Vagina (tissue), 2 donors: ENCODE measurements around the gene PRRT1B.

Experiments used
- POLR2A ChIP-seq, 2 donors: fragments of 450-650 bp; IDR thresholded peaks; one replicate each; pipeline ENCODE4 v1.6.1; 2017; ENCODE audit warnings: antibody characterized with exemption in 2 of 2, mild to moderate bottlenecking in 2 of 2, moderate library complexity in 2 of 2
- POLR2AphosphoS5 ChIP-seq, 2 donors: sonication (generic); formaldehyde crosslinking; IDR thresholded peaks; one replicate each; pipeline ENCODE4 v1.9.0; 2017; ENCODE audit warnings: antibody characterized with exemption in 2 of 2, mild to moderate bottlenecking in 2 of 2, low read depth in 1 of 2; ENCODE audit not compliant: insufficient read depth in 1 of 2
- TF ChIP-seq, protein P1 (sequence below), 3 experiments: fragments of 450-650 bp in 2 of 3; fragments of 200-600 bp in 1 of 3; sonication (generic) in 1 of 3; IDR thresholded peaks; one replicate each; pipeline ENCODE4 v1.5.1; 2017 to 2019; ENCODE audit warnings: antibody characterized with exemption in 3 of 3, mild to moderate bottlenecking in 2 of 3, moderate library complexity in 2 of 3

DNA sequence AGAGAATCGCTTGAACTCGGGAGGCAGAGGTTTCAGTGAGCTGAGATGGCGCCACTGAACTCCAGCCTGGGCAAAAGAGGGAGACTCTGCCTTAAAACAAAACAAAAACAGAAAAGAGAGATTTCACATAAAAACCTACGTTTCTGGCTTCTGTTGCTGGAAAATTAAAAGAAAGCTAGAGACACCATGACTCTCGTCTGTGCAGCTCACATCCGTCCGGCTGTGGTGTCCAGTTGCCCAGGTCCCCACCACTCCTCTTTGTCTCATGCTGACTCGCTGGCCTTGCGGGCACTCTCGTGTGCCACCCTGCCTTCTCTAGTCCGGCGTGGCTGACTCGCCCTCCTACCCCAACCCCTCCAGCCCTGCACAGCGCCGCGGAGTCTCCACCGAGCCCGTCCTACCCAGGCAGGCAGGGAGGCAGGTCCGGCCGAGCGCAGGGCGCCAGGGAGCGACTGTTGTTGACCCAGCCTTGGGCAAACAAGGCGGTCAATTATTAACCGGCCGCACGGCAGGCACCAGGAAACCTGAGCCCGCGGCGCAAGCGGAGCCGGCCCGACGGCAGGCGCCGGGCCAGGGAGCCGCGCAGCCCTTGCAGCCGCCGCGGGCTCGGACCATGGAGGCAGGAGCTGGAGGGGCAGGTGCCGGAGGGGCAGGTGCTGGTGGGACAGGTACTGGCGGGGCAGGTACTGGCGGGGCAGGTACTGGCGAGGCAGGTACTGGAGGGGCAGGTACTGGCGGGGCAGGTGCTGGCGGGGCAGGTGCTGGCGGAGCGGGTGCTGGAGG lies at the start of gene PRRT1B:
- TF ChIP-seq, protein P1, sequence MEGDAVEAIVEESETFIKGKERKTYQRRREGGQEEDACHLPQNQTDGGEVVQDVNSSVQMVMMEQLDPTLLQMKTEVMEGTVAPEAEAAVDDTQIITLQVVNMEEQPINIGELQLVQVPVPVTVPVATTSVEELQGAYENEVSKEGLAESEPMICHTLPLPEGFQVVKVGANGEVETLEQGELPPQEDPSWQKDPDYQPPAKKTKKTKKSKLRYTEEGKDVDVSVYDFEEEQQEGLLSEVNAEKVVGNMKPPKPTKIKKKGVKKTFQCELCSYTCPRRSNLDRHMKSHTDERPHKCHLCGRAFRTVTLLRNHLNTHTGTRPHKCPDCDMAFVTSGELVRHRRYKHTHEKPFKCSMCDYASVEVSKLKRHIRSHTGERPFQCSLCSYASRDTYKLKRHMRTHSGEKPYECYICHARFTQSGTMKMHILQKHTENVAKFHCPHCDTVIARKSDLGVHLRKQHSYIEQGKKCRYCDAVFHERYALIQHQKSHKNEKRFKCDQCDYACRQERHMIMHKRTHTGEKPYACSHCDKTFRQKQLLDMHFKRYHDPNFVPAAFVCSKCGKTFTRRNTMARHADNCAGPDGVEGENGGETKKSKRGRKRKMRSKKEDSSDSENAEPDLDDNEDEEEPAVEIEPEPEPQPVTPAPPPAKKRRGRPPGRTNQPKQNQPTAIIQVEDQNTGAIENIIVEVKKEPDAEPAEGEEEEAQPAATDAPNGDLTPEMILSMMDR (IDR thresholded peaks at IDR 0.05): no peak
- TF ChIP-seq POLR2AphosphoS5 (IDR thresholded peaks at IDR 0.05; ENCODE audit: insufficient read depth in 1 of 2, low read depth in 1 of 2) (no peak), POLR2A (IDR thresholded peaks at IDR 0.05) (no peak)
